ENCODE measurements around the gene KCNIP4. TPM values are rescaled to one million over a fixed set of nuclear protein-coding genes. Genes with fewer than 3 reads are reported as not detected.

Gene KCNIP4
- total RNA-seq, 3 donors from 2014 or later (not counting 1 experiment from before 2014, with no cell fraction given), result not detected

DNA sequence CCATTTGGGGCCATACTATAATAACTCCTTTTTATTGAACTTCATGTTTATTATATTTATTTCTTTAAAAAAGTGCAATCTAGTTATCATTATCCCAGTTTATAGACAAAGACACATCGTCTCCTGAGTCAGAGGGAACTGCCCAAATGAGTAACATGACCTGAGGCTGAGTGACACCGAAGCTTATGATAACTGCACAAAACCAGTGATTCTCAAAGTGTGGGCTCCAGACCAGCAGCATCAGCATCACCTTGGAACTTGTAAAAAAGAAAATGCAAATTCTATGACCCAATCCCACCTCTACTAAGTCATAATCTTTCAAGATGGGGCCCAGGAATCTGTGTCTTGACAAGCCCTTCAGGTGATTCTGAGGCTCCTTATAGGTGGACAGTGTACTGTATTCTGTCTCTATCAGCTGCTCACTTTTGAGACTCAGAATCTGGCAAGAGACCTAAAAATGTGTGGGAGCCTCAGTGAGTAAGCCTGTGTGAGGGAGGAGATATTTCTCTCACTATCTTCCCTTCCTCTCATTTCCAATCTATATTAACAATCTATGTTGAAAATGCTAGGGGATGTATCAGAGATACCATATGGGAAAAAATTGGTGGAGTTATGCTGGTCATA is 1101.3 kb downstream of the KCNIP4 start:
- WGBS (ENCODE audit: insufficient coverage), result 56% methylated on average over 2 of the region's 2 CpGs
- Mint-ChIP-seq H3K4me3 (no peak overlapping the region), H3K27me3 (ENCODE audit: low read depth in 2 of 2) (peaks cover 3 to 8% of the 10 kb centered on the region in 2 donors), H3K4me1 (no peaks in the 10 kb centered on the region), H3K27ac (no peak overlapping the region), H3K9me3 (peaks cover 0 to 13% of the 10 kb centered on the region in 2 donors), H3K36me3 (peaks cover 11% of the 10 kb centered on the region)
- intact Hi-C loops (cut with micrococcal nuclease), result no loop called here
- Histone ChIP-seq H3K27me3 (ENCODE audit: control insufficient read depth, insufficient read depth, low read length) (no peaks in the 10 kb centered on the region), H3K36me3 (ENCODE audit: control insufficient read depth, insufficient read depth, low read length) (no peaks in the 10 kb centered on the region), H3K27ac (ENCODE audit: low read length) (no peak overlapping the region), H3K4me3 (ENCODE audit: low read length) (no peak overlapping the region), H3K4me1 (ENCODE audit: control insufficient read depth, insufficient read depth, low read length) (no peaks in the 10 kb centered on the region), H3K9me3 (ENCODE audit: control insufficient read depth, insufficient read depth, low read length) (peaks cover 2% of the 10 kb centered on the region)
- ATAC-seq, result no peak
- DNase-seq, result no peak
- no peak for TF ChIP-seq CTCF (IDR thresholded peaks at IDR 0.05)

DNA sequence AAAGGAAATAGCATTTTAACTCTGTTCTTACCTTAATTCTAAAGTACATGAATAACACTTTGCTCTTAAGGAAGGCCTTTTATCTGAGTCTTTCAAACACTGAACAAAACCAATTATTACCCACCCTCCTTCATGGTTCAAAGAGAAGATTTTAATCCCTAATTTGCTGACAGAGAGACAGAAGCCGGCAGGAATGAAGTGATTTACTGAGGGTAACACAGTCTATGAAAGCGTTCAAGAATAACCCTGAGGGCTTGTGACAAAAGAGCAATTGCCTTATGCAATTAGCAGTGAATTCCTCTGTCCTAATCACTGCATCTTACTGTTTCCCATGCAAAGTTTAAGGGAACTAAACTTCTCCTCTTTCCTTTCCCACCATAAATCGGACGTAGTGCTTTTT is 1104.3 kb downstream of the KCNIP4 start:
- H3K9me3 Mint-ChIP-seq, result peaks cover 0 to 11% of the 10 kb centered on the region in 2 donors
- H3K27ac Mint-ChIP-seq, result no peak overlapping the region
- ATAC-seq (no peak), DNase-seq (no peak)
- no peak for TF ChIP-seq CTCF (IDR thresholded peaks at IDR 0.05)
- intact Hi-C loops (cut with micrococcal nuclease), result no loop called here
- H3K4me3 Mint-ChIP-seq, result no peak overlapping the region
- H3K4me1 Mint-ChIP-seq, result peaks cover 0 to 7% of the 10 kb centered on the region in 2 donors
- peaks cover 3 to 8% of the 10 kb centered on the region in 2 donors for H3K27me3 Mint-ChIP-seq (ENCODE audit: low read depth in 2 of 2)
- Histone ChIP-seq H3K4me3 (ENCODE audit: low read length) (no peak overlapping the region), H3K27me3 (ENCODE audit: control insufficient read depth, insufficient read depth, low read length) (no peaks in the 10 kb centered on the region), H3K36me3 (ENCODE audit: control insufficient read depth, insufficient read depth, low read length) (no peaks in the 10 kb centered on the region), H3K4me1 (ENCODE audit: control insufficient read depth, insufficient read depth, low read length) (no peaks in the 10 kb centered on the region), H3K27ac (ENCODE audit: low read length) (no peak overlapping the region), H3K9me3 (ENCODE audit: control insufficient read depth, insufficient read depth, low read length) (no peaks in the 10 kb centered on the region)
- H3K36me3 Mint-ChIP-seq, result no peaks in the 10 kb centered on the region
- WGBS (ENCODE audit: insufficient coverage), result 78% methylated on average over 4 of the region's 4 CpGs

DNA sequence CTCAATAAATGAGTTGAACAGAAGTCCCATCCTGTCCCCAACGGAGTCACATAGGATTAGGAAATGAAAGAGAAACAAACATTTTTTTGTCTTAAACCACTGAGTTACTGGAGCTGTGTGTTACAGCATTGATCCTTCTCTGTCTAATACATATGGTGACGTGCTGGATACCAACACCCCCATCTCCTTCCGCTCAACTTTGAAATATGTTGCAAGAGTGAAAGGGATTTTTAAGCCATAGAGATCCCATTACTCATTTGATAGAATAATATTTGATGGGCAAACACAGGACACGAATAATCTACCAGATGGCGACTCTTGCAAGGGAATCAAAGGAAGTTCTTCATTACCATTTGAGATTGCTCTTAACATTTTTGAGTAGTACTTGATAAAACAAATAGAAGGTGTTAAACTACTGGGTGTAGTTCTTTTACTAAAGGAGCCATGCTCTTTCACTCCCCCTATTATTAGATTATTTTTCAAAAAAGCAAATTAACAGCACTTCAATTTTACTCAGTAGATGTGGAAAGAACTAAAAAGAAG is 1107.9 kb downstream of the KCNIP4 start:
- H3K36me3 Mint-ChIP-seq, result no peaks in the 10 kb centered on the region
- no peaks in the 10 kb centered on the region for H3K4me1 ChIP-seq (ENCODE audit: control insufficient read depth, insufficient read depth, low read length)
- intact Hi-C loops (cut with micrococcal nuclease), result no loop called here
- TF ChIP-seq CTCF (IDR thresholded peaks at IDR 0.05), result no peak
- H3K27ac Mint-ChIP-seq, result no peak overlapping the region
- no peaks in the 10 kb centered on the region for H3K36me3 ChIP-seq (ENCODE audit: control insufficient read depth, insufficient read depth, low read length)
- no peak overlapping the region for H3K27ac ChIP-seq (ENCODE audit: low read length)
- H3K9me3 Mint-ChIP-seq, result peaks cover 0 to 9% of the 10 kb centered on the region in 2 donors
- H3K27me3 Mint-ChIP-seq (ENCODE audit: low read depth in 2 of 2), result peaks cover 0 to 3% of the 10 kb centered on the region in 2 donors
- ATAC-seq (no peak), DNase-seq (no peak)
- 85% methylated on average over 2 of the region's 5 CpGs for WGBS (ENCODE audit: insufficient coverage)
- no peak overlapping the region for H3K4me3 Mint-ChIP-seq
- H3K9me3 ChIP-seq (ENCODE audit: control insufficient read depth, insufficient read depth, low read length), result no peaks in the 10 kb centered on the region
- peaks cover 0 to 7% of the 10 kb centered on the region in 2 donors for H3K4me1 Mint-ChIP-seq
- no peaks in the 10 kb centered on the region for H3K27me3 ChIP-seq (ENCODE audit: control insufficient read depth, insufficient read depth, low read length)
- no peak overlapping the region for H3K4me3 ChIP-seq (ENCODE audit: low read length)

GRCh38 chr4:20839957-20840356 is 1108.6 kb downstream of the KCNIP4 start:
- DNase-seq (no peak), ATAC-seq (no peak)
- no peaks in the 10 kb centered on the region for H3K27me3 Mint-ChIP-seq (ENCODE audit: low read depth in 2 of 2)
- Histone ChIP-seq H3K4me1 (ENCODE audit: control insufficient read depth, insufficient read depth, low read length) (no peaks in the 10 kb centered on the region), H3K27ac (ENCODE audit: low read length) (no peak overlapping the region), H3K36me3 (ENCODE audit: control insufficient read depth, insufficient read depth, low read length) (no peaks in the 10 kb centered on the region), H3K27me3 (ENCODE audit: control insufficient read depth, insufficient read depth, low read length) (no peaks in the 10 kb centered on the region), H3K4me3 (ENCODE audit: low read length) (no peak overlapping the region), H3K9me3 (ENCODE audit: control insufficient read depth, insufficient read depth, low read length) (no peaks in the 10 kb centered on the region)
- no peak overlapping the region for H3K4me3 Mint-ChIP-seq
- intact Hi-C loops (cut with micrococcal nuclease), result no loop called here
- 19% methylated on average over 1 of the region's 1 CpG for WGBS (ENCODE audit: insufficient coverage)
- no peak for TF ChIP-seq CTCF (IDR thresholded peaks at IDR 0.05)
- no peaks in the 10 kb centered on the region for H3K36me3 Mint-ChIP-seq
- H3K4me1 Mint-ChIP-seq, result peaks cover 0 to 7% of the 10 kb centered on the region in 2 donors
- peaks cover 3 to 8% of the 10 kb centered on the region in 2 donors for H3K9me3 Mint-ChIP-seq
- H3K27ac Mint-ChIP-seq, result no peak overlapping the region
